Kidney (tissue), 14 donors: ENCODE results near the gene TAS1R3. TPM values are rescaled to one million over a fixed set of nuclear protein-coding genes. Genes with fewer than 3 reads are reported as not detected.
"Not testable (repeated sequence)": the region's sequence is repeated elsewhere in the genome, so short reads cannot be mapped to it uniquely, and the experiment has no call there.

Source experiments
- DNase-seq, 5 donors: peaks; one replicate each; pipeline ENCODE4 v3.0.0-alpha.2; 2013 to 2020
- FAIRE-seq: peaks from 2 replicates; lab custom pipeline; 2012; peaks lifted over from hg19 to GRCh38; lab: Jason Lieb, UNC
- H3K27ac ChIP-seq, 2 donors: one replicate each; pipeline ENCODE4 v1.7.0; 2013; ENCODE audit warnings: low read depth in 2 of 2, low read length in 2 of 2, inconsistent platforms in 1 of 2
- H3K27me3 ChIP-seq: one replicate; pipeline ENCODE4 v1.7.1; 2013; ENCODE audit warnings: low read length, inconsistent platforms; ENCODE audit not compliant: control insufficient read depth, insufficient read depth
- H3K36me3 ChIP-seq, 3 donors: one replicate each; pipeline versions ENCODE4 v1.7.0 to v1.7.1; 2013; ENCODE audit warnings: low read length in 3 of 3, control low read depth in 1 of 3, inconsistent platforms in 1 of 3; ENCODE audit not compliant: insufficient read depth in 3 of 3, control insufficient read depth in 2 of 3
- H3K4me1 ChIP-seq, 3 donors: one replicate each; pipeline versions ENCODE4 v1.7.0 to v1.7.1; 2013; ENCODE audit warnings: low read length in 3 of 3, inconsistent platforms in 1 of 3, low read depth in 1 of 3; ENCODE audit not compliant: control insufficient read depth in 2 of 3, insufficient read depth in 2 of 3
- H3K4me3 ChIP-seq, 3 donors: one replicate each; pipeline versions ENCODE4 v1.7.0 to v1.8.1; 2013; ENCODE audit warnings: low read length in 3 of 3, control low read depth in 1 of 3, inconsistent platforms in 1 of 3
- H3K9ac ChIP-seq, 3 donors: one replicate each; pipeline versions ENCODE4 v1.7.0 to v1.7.1; 2013; ENCODE audit warnings: low read length in 3 of 3, control low read depth in 1 of 3, inconsistent platforms in 1 of 3
- H3K9me3 ChIP-seq, 3 donors: one replicate each; pipeline versions ENCODE4 v1.7.0 to v1.7.1; 2013; ENCODE audit warnings: low read length in 3 of 3, control low read depth in 1 of 3, inconsistent platforms in 1 of 3; ENCODE audit not compliant: control insufficient read depth in 2 of 3, insufficient read depth in 1 of 3
- intact Hi-C: fragments of 100-400 bp; cut with DNase I; formaldehyde crosslinking; loops from one replicate; pipeline ENCODE4 v1.11.1; 2022
- polyA plus RNA-seq: library from polyadenylated mRNA; stranded (reverse); fragments of 350-450 nt; fragmentation: Illumina TruSeq; extraction: RNeasy Lipid Tissue Mini Kit (QIAGEN cat#74804); gene quantifications from one replicate; pipeline ENCODE4 v1.2.3, GENCODE V29; 2014; ENCODE audit warnings: low read depth, low replicate concordance; ENCODE audit not compliant: insufficient read depth
- total RNA-seq: library from RNA; stranded (reverse); fragmentation: NEBNext Ultra II Directional; extraction: Animal tissue kit (Norgen Biotek cat#: 25700); gene quantifications from one replicate; pipeline ENCODE4 v1.2.1, GENCODE V29; 2021
- TF ChIP-seq, protein P1 (sequence below): IDR thresholded peaks from 3 replicates; pipeline ENCODE4 v1.5.1; 2012; ENCODE audit warnings: mild to moderate bottlenecking, moderate library complexity, borderline replicate concordance; ENCODE audit not compliant: insufficient read depth; ENCODE audit errors: extremely low read depth
- donor health status: control.
- donor health status: control.
- donor health status: control.
- donor health status: control.
- donor health status: control.
- donor health status: DM: yes; HTN: yes; CAD: no.
- donor health status: Normal renal cell carcinoma (clear cell type).

Gene TAS1R3
- total and polyA plus RNA-seq, 2 donors from 2014 or later = 0.15 to 1.3 TPM

- peaks cover 0 to 15% (median 11%) of the 10 kb centered on the region in 3 donors for H3K36me3 ChIP-seq
- DNase-seq = peak in 3 of 5 donors; percentile 40 to 76 (median 52)
- no peak for FAIRE-seq
- no peaks in the 10 kb centered on the region for H3K4me1 ChIP-seq
- H3K9ac ChIP-seq = no peak overlapping the region
- TF ChIP-seq, protein P1, sequence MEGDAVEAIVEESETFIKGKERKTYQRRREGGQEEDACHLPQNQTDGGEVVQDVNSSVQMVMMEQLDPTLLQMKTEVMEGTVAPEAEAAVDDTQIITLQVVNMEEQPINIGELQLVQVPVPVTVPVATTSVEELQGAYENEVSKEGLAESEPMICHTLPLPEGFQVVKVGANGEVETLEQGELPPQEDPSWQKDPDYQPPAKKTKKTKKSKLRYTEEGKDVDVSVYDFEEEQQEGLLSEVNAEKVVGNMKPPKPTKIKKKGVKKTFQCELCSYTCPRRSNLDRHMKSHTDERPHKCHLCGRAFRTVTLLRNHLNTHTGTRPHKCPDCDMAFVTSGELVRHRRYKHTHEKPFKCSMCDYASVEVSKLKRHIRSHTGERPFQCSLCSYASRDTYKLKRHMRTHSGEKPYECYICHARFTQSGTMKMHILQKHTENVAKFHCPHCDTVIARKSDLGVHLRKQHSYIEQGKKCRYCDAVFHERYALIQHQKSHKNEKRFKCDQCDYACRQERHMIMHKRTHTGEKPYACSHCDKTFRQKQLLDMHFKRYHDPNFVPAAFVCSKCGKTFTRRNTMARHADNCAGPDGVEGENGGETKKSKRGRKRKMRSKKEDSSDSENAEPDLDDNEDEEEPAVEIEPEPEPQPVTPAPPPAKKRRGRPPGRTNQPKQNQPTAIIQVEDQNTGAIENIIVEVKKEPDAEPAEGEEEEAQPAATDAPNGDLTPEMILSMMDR = no peak
- no peaks in the 10 kb centered on the region for H3K27me3 ChIP-seq
- no peak overlapping the region for H3K27ac ChIP-seq
- intact Hi-C loops = no loop called here
- no peaks in the 10 kb centered on the region for H3K9me3 ChIP-seq
- no peak overlapping the region for H3K4me3 ChIP-seq
These were observed 15.6 kb upstream of the TAS1R3 start for GRCh38 chr1:1315435-1315954.

DNA sequence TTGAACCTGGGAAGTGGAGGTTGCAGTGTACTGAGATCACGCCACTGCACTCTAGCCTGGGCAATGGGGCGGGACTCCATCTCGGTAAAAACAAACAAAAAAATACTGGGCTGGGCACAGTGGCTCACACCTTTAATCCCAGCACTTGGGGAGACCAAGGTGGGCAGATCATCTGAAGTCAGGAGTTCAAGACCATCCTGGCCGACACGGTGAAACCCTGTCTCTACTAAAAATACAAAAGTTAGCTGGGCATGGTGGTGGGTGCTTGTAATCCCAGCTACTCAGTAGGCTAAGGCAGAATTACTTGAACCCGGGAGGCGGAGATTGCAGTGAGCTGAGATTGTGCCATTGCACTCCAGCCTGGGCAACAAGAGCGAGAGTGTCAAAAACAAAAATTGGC is 14.9 kb upstream of the TAS1R3 start:
- H3K36me3 ChIP-seq = peaks cover 0 to 13% (median 11%) of the 10 kb centered on the region in 3 donors
- DNase-seq, intact Hi-C loops, H3K27me3 ChIP-seq, H3K4me3 ChIP-seq, H3K4me1 ChIP-seq, H3K9ac ChIP-seq, H3K9me3 ChIP-seq, FAIRE-seq, H3K27ac ChIP-seq: not testable (repeated sequence)

DNA sequence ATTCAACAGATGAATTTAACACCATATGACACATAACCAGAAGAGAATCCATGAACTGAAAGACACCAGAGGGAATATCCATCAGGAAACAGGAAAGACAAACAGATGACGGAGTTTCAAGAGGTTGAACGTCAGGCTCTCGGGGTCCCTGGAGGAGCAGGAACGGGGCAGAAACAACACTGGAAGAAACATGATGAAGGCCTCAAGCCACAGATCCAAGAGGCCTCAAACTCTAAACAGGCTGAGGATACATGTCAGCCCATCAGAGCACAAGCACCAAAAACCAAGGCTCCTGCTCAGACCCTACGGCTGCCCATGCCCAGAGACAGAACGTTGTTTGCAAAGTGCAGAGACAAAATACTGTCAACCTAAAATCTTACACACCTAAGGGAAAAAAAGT is 13.7 kb upstream of the TAS1R3 start:
- no peak for FAIRE-seq
- Histone ChIP-seq H3K9ac (no peak overlapping the region), H3K36me3 (peaks cover 0 to 11% (median 8%) of the 10 kb centered on the region in 3 donors), H3K27me3 (no peaks in the 10 kb centered on the region), H3K4me3 (no peak overlapping the region), H3K27ac (no peak overlapping the region), H3K9me3 (no peaks in the 10 kb centered on the region), H3K4me1 (no peaks in the 10 kb centered on the region)
- TF ChIP-seq, protein P1 = no peak
- DNase-seq = no peak
- intact Hi-C loops = no loop called here

GRCh38 chr1:1318131-1318652 is 12.9 kb upstream of the TAS1R3 start:
- H3K4me3 ChIP-seq = no peak overlapping the region
- H3K9ac ChIP-seq = no peak overlapping the region
- TF ChIP-seq, protein P1 = no peak
- peaks cover 0 to 5% (median 3%) of the 10 kb centered on the region in 3 donors for H3K4me1 ChIP-seq
- peaks cover 0 to 8% (median 5%) of the 10 kb centered on the region in 3 donors for H3K36me3 ChIP-seq
- H3K9me3 ChIP-seq = no peaks in the 10 kb centered on the region
- H3K27me3 ChIP-seq = no peaks in the 10 kb centered on the region
- no peak overlapping the region for H3K27ac ChIP-seq
- DNase-seq (no peak), FAIRE-seq (no peak)
- intact Hi-C loops = no loop called here
